KOPT-K1 (cell line): ENCODE measurements around the gene DNAAF8.

Source experiments
- H3K27ac ChIP-seq: fragments of 200-600 bp; sonication (generic); 2 replicates; pipeline ENCODE4 v1.5.1; 2016; ENCODE audit warnings: antibody characterized with exemption, mild to moderate bottlenecking, low read depth, low read length; ENCODE audit not compliant: poor library complexity, severe bottlenecking
- H3K36me3 ChIP-seq: fragments of 200-600 bp; sonication (generic); 2 replicates; pipeline ENCODE4 v1.5.1; 2017; ENCODE audit warnings: antibody characterized with exemption, mild to moderate bottlenecking, low read length, moderate library complexity; ENCODE audit not compliant: insufficient read depth
- H3K9me3 ChIP-seq: fragments of 200-600 bp; sonication (generic); 2 replicates; pipeline ENCODE4 v1.5.1; 2017; ENCODE audit warnings: antibody characterized with exemption, low read length, mild to moderate bottlenecking; ENCODE audit not compliant: insufficient read depth, poor library complexity, severe bottlenecking

DNAAF8 gene

GRCh38 chr16:4787627-4788482, 53.5 kb downstream of the DNAAF8 start, which contains the start of gene SEPTIN12:
SEPTIN12 (minus strand) TSS chr16:4788345; CDS start chr16:4787645, 700 bp downstream.
- H3K9me3 ChIP-seq = no peaks in the 10 kb centered on the region
- no peak within 1 kb of the TSS for H3K27ac ChIP-seq
- no peaks in the 10 kb centered on the region for H3K36me3 ChIP-seq

GRCh38 chr16:4788489-4788889, 54.2 kb downstream of the DNAAF8 start:
- Histone ChIP-seq H3K27ac (no peak overlapping the region), H3K36me3 (no peaks in the 10 kb centered on the region), H3K9me3 (no peaks in the 10 kb centered on the region)

- Histone ChIP-seq H3K9me3 (no peaks in the 10 kb centered on the region), H3K36me3 (no peaks in the 10 kb centered on the region), H3K27ac (no peak overlapping the region)
Measured at GRCh38 chr16:4788910-4789309, 54.6 kb downstream of the DNAAF8 start.

GRCh38 chr16:4790261-4790660, 55.9 kb downstream of the DNAAF8 start:
- no peaks in the 10 kb centered on the region for H3K9me3 ChIP-seq
- no peak overlapping the region for H3K27ac ChIP-seq
- no peaks in the 10 kb centered on the region for H3K36me3 ChIP-seq

- no peak overlapping the region for H3K27ac ChIP-seq
Measured at GRCh38 chr16:4790871-4791270, 56.5 kb downstream of the DNAAF8 start.

GRCh38 chr16:4792951-4793513, 58.7 kb downstream of the DNAAF8 start:
- H3K9me3 ChIP-seq = no peaks in the 10 kb centered on the region
- no peaks in the 10 kb centered on the region for H3K36me3 ChIP-seq
- no peak overlapping the region for H3K27ac ChIP-seq

More at GRCh38 chr16:4790871-4791270, 56.5 kb downstream of the DNAAF8 start:
- Histone ChIP-seq H3K9me3 (no peaks in the 10 kb centered on the region), H3K36me3 (no peaks in the 10 kb centered on the region)

GRCh38 chr16:4795181-4795827, 61.0 kb downstream of the DNAAF8 start, which contains the start of gene SMIM22:
SMIM22 (plus strand) TSS chr16:4795369; CDS start chr16:4795735, 366 bp downstream.
- Histone ChIP-seq H3K27ac (no peak within 1 kb of the TSS), H3K9me3 (no peaks in the 10 kb centered on the region), H3K36me3 (no peaks in the 10 kb centered on the region)

GRCh38 chr16:4795828-4796572, 61.7 kb downstream of the DNAAF8 start:
- Histone ChIP-seq H3K36me3 (no peaks in the 10 kb centered on the region), H3K27ac (no peak overlapping the region)

GRCh38 chr16:4796982-4797804, 62.9 kb downstream of the DNAAF8 start:
- H3K27ac ChIP-seq = no peak overlapping the region
- H3K9me3 ChIP-seq = no peaks in the 10 kb centered on the region
- H3K36me3 ChIP-seq = no peaks in the 10 kb centered on the region

More at GRCh38 chr16:4795828-4796572, 61.7 kb downstream of the DNAAF8 start:
- H3K9me3 ChIP-seq = no peaks in the 10 kb centered on the region

- H3K9me3 ChIP-seq = no peaks in the 10 kb centered on the region
- no peaks in the 10 kb centered on the region for H3K36me3 ChIP-seq
- H3K27ac ChIP-seq = no peak overlapping the region
Measured at GRCh38 chr16:4797805-4798252, 63.5 kb downstream of the DNAAF8 start.

- H3K36me3 ChIP-seq = 0 out of 2 replicates have a peak, but pooled peaks cover under 1% of the 10 kb centered on the region
- no peak overlapping the region for H3K27ac ChIP-seq
- H3K9me3 ChIP-seq = no peaks in the 10 kb centered on the region
Measured at GRCh38 chr16:4798456-4798855, 64.1 kb downstream of the DNAAF8 start.
